ENCODE measurements around the gene B3GALT6. TPM values are rescaled to one million over a fixed set of nuclear protein-coding genes. Genes with fewer than 3 reads are reported as not detected.

Gene B3GALT6
- total and polyA plus RNA-seq, 2 donors (not counting 1 experiment from before 2014, with no cell fraction given): 17.9 to 19.3 TPM

- no peaks in the 10 kb centered on the region for H3K27me3 ChIP-seq (ENCODE audit: control insufficient read depth, insufficient read depth, low read length)
- DNase-seq (ENCODE audit: low read depth in 2 of 2): no peak
- no peak overlapping the region for H3K9ac ChIP-seq (ENCODE audit: insufficient read depth, low read length)
- no peak overlapping the region for H2AFZ ChIP-seq (ENCODE audit: low read length)
- H4K20me1 ChIP-seq (ENCODE audit: control insufficient read depth, extremely low read depth, insufficient read depth, low read length): no peaks in the 10 kb centered on the region
- H3K4me1 ChIP-seq (ENCODE audit: control insufficient read depth, extremely low read depth, insufficient read depth, low read length): peaks cover 6% of the 10 kb centered on the region
- no peaks in the 10 kb centered on the region for H3K79me2 ChIP-seq (ENCODE audit: control insufficient read depth, insufficient read depth, low read length)
- H3K4me3 ChIP-seq (replicated peaks in 1 of 4; ENCODE audit: control extremely low read depth in 1 of 4, insufficient read depth in 1 of 4, low read depth in 3 of 4, low read length in 4 of 4): no peak overlapping the region
- TF ChIP-seq EZH2 (IDR thresholded peaks at IDR 0.05; ENCODE audit: low read length, missing control alignments): no peak
- no peak for TF ChIP-seq CTCF (conservative IDR thresholded peaks at IDR 0.05 in 1 of 2, IDR thresholded peaks at IDR 0.05 in 1 of 2; ENCODE audit: low read depth in 1 of 2, low read length in 2 of 2)
- H3K36me3 ChIP-seq (ENCODE audit: control insufficient read depth, insufficient read depth, low read length): peaks cover 7% of the 10 kb centered on the region
- no peak overlapping the region for H3K27ac ChIP-seq (ENCODE audit: insufficient read depth, low read length)
- no peaks in the 10 kb centered on the region for H3K9me3 ChIP-seq (ENCODE audit: control insufficient read depth, insufficient read depth, low read depth, low read length)
- no peak overlapping the region for H3K4me2 ChIP-seq (ENCODE audit: extremely low read depth, insufficient read depth, low read length)
These were observed 20.2 kb upstream of the B3GALT6 start for GRCh38 chr1:1211541-1212441.

GRCh38 chr1:1212780-1213344 lies 19.2 kb upstream of the B3GALT6 start:
- H3K4me3 ChIP-seq (replicated peaks in 1 of 4; ENCODE audit: control extremely low read depth in 1 of 4, insufficient read depth in 1 of 4, low read depth in 3 of 4, low read length in 4 of 4): no peak overlapping the region

More at GRCh38 chr1:1212780-1213344, 19.2 kb upstream of the B3GALT6 start:
- H3K9ac ChIP-seq (ENCODE audit: insufficient read depth, low read length): no peak overlapping the region
- no peak overlapping the region for H3K27ac ChIP-seq (ENCODE audit: insufficient read depth, low read length)
- peaks cover 6% of the 10 kb centered on the region for H3K4me1 ChIP-seq (ENCODE audit: control insufficient read depth, extremely low read depth, insufficient read depth, low read length)
- peaks cover 11% of the 10 kb centered on the region for H3K36me3 ChIP-seq (ENCODE audit: control insufficient read depth, insufficient read depth, low read length)
- DNase-seq (ENCODE audit: low read depth in 2 of 2): no peak
- no peak overlapping the region for H2AFZ ChIP-seq (ENCODE audit: low read length)
- TF ChIP-seq CTCF (conservative IDR thresholded peaks at IDR 0.05 in 1 of 2, IDR thresholded peaks at IDR 0.05 in 1 of 2; ENCODE audit: low read depth in 1 of 2, low read length in 2 of 2): no peak
- no peak for TF ChIP-seq EZH2 (IDR thresholded peaks at IDR 0.05; ENCODE audit: low read length, missing control alignments)
- no peak overlapping the region for H3K4me2 ChIP-seq (ENCODE audit: extremely low read depth, insufficient read depth, low read length)
- H3K9me3 ChIP-seq (ENCODE audit: control insufficient read depth, insufficient read depth, low read depth, low read length): no peaks in the 10 kb centered on the region
- no peaks in the 10 kb centered on the region for H3K27me3 ChIP-seq (ENCODE audit: control insufficient read depth, insufficient read depth, low read length)
- H4K20me1 ChIP-seq (ENCODE audit: control insufficient read depth, extremely low read depth, insufficient read depth, low read length): no peaks in the 10 kb centered on the region
- no peaks in the 10 kb centered on the region for H3K79me2 ChIP-seq (ENCODE audit: control insufficient read depth, insufficient read depth, low read length)

Data from fibroblast of lung (primary cell).